CD4-positive, alpha-beta T cell treated with Interleukin-4 for 4 hours (primary cell): ENCODE measurements around the gene MEF2A.
"Not testable (repeated sequence)": the region's sequence is repeated elsewhere in the genome, so short reads cannot be mapped to it uniquely, and the experiment has no call there.

ENCODE experiments used
- DNase-seq: peaks from one replicate; pipeline ENCODE4 v3.0.0-alpha.2; 2020

Gene MEF2A

DNA sequence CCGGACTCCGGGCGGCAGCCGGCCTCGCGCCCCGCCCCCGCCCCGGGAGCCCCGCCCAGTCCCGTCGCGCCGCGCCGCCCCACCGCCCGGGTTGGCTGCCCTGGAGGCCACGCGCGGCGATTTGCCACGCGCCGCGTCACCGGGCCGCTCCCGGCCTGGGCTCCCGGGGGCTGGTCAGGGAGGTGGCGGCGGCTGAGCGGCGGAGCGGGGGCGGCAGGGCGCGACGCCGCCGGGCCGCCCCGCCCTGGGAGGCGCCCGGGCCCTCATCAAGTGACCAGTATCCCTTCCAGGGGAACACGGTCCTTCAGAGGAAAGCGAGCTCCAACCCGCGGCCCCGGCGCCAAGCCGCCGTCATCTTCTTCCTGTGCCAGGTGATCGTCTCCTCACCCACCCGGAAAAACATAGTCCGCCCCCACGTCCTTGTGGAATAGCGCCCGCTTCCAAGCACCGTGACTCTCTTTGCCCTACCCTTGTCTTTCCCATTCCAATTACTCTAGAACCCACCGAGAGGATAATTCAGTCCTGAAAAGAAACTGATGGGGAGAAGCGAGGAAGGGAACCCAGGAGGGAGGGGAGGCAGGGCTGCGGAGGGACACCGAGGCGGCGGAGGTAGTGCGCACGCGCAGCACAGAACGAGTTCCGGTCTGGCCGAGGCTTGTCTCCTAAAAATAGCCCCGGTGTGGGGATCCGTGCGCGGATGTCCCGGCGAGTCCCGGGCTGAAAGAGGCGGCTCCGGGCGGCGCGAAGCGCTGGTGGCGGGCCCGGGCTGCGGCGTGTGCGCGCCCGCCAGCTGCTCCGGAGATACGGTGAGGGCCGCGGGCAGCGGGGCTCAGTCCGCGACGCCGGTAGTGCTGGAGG is at the start of gene MEF2A:
Gene MEF2A (plus strand): TSS at position 686 of the 858 bp plus-strand sequence. CDS start 67,136 bp downstream, outside the sequence.
- peak; percentile 93 for DNase-seq

GRCh38 chr15:99518191-99518590 is 47.6 kb upstream of the MEF2A start:
- no peak for DNase-seq

GRCh38 chr15:99519366-99519765 is 46.4 kb upstream of the MEF2A start:
- DNase-seq, result not testable (repeated sequence)

DNA sequence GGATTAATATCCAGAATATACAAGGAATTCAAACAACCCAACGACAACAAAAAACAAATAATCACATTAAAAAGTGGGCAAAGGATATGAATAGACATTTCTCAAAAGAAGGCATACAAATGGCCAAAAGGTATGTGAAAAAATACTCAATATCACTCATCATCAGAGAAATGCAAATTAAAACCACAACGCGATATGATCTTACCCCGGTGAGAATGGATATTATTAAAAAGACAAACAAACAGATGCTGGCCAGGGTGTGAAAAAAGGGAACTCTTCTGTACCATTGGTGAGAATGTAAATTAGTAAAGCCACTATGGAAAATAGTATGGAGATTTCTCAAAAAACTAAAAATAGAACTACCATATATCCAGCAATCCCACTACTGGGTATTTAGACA is 43.5 kb upstream of the MEF2A start:
- DNase-seq, result no peak

DNA sequence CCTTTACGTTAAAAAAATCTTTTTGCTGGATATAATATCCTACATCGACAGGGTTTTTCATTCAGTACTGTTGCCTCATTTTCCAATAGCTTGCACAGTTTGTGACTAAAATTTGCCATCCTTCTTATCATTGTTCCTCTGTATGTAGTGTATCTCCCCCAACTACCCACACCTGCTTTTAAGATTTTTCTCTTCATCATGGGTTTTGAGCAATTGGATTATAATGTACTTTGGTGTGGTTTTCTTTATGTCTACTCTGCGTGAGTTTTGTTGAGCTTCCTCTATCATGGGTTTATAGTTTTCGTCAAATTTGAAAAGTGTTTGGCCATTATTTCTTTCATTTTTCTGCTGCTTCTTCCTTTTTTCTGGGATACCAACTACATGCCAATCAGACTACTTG is 39.6 kb upstream of the MEF2A start:
- DNase-seq, result no peak

DNA sequence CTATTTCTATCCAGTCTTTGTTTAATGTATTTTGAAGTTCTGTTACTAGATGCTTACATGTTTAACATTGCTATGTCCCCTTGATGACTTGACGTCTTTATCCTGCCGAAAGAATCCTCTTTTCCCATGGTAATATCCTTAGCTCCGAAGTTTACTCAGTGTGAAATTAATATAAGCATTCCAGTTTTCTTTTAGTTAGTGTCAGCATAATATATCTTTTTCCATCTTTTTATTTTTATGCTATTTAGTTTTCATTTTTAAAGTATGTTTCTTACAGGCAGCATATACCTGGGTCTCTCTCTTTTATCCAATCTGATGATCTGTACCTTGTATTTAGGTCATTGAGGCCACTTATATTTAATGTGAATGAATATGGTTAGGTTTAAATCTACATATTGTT is 39.1 kb upstream of the MEF2A start:
- no peak for DNase-seq

DNA sequence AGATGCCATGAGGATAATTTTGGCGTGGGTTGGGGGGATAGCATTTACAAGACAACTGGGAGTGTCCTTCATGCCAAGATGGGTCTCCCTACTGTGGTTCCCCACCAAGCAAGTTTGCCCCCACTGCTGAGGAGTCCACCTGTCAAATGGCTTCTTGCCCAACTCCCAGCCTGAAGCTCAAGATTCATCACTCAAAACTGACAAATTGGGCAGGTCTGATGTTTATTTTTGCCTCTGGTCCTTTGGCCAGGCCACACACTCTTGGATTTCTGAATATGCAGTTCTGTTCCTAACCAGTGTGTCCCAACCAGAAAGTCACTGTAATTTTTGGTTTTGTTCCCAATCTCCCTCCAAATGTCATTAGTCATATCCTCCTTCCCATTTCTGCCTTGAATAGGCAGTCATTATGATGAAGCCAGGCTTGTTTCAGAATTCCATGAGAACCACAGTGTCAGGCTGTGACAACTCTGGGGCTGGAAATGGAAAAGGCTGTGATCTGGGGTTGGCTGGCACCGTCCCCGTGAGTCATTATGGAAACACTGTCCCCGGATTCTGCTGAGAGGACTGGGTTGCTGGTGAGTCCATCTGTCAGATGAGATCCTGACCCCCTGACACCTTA is 29.3 kb upstream of the MEF2A start:
- no peak for DNase-seq

- no peak for DNase-seq
Measured at GRCh38 chr15:99537344-99537743, 28.4 kb upstream of the MEF2A start.

DNA sequence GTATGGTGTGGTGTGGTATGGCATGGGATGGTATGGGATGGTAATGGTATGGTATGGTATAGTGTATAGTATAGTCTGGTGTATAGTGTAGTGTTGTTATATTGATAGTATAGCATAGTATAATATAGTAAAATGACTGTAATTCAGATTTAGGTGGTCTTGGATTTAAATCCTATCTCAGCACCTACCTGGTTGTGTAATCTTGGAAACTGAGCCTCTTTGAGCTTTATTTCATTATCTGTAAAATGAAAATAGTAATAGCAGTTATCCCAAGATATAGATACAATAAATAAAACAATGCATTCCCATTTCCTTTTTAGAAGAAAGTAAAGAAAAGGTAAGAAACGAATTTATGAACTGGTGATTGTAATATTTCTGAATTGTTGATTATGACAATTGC is 27.5 kb upstream of the MEF2A start:
- no peak for DNase-seq

GRCh38 chr15:99542828-99543227 is 23.0 kb upstream of the MEF2A start:
- DNase-seq, result no peak

DNA sequence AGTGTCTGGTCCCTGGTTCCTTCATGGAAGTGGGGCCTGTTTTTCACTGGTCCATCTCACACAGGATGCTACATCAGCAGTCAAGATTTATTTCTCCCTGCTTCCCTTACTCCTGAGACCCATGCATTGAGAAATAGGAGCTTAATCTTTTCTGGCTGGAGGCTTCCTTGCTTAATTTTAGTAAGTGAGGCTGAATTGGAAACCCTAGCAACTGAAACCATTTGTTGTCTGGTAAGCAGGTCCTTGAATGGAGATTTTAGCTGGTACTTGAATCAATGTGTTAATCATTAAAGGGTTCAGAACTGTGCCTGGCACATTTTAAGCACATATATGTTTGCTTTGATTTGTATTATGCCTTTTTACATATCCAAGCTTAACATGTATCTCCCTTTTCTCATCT is 20.2 kb upstream of the MEF2A start:
- no peak for DNase-seq

GRCh38 chr15:99546441-99547100 is 19.2 kb upstream of the MEF2A start:
- DNase-seq, result no peak

GRCh38 chr15:99547517-99547916 is 18.3 kb upstream of the MEF2A start:
- DNase-seq, result no peak

GRCh38 chr15:99550077-99550476 is 15.7 kb upstream of the MEF2A start:
- no peak for DNase-seq

DNA sequence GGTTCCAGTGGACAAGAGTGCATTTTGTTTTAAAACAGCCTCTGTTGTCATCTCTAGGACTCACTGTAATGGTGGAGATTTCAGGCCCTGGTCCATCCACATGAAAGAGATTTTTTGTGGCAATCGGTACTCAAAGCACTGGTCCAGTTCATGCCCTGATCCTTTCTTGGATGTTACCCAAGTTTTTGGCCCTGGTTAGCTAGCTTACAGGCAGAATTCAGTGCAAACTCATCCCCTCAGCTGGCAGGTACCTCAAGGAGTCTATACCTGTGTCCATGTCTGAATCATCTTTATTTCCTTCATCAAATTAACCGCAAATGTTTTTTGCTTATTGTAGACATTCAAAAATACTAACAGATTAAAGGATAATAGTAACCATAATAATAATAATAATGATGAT is 13.7 kb upstream of the MEF2A start:
- DNase-seq, result no peak

- DNase-seq, result no peak
Measured at GRCh38 chr15:99554880-99555488, 10.8 kb upstream of the MEF2A start.

GRCh38 chr15:99556011-99556410 is 9.8 kb upstream of the MEF2A start:
- no peak for DNase-seq

DNA sequence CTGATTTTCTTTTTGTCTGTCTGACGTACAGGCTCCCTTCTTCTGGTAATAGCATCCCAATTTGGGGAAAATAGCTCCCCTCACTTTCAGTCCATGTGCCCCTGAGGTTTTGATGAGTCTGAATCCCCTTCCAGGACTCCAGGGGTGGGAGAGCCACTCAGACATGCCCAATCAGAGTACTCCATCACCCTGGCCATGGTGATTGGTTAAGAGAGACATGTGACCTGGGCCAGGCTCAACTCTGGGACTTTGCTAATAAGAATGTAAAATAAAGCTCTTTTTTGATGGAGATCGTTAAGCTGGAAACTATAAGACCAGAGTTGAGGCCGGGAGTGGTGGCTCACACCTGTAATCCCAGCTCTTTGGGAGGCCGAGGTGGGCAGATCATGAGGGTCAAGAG is 9.2 kb upstream of the MEF2A start:
- no peak for DNase-seq

GRCh38 chr15:99558084-99558483 is 7.7 kb upstream of the MEF2A start:
- DNase-seq, result no peak

- no peak for DNase-seq
Measured at GRCh38 chr15:99558571-99558970, 7.2 kb upstream of the MEF2A start.

- no peak for DNase-seq
Measured at GRCh38 chr15:99561476-99562230, 4.1 kb upstream of the MEF2A start.

DNA sequence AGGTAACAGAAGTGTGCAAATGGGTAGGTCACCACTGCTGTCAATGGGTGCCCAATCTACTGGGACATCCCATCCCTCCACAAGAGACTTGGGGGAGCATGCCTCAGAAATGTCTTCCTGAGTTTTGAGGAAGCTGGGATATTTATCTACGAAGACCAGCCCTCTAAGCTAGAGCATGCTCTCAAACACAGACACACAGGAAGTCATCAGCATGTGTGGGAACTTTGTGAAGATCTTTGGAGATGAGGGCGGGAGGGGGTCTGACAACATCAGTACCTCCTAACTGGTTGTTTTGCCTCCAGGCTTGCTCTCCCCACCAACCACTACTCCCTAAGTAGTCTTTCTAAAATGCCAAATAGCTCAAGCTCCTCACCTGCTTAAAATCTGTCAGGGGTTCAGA is 3.5 kb upstream of the MEF2A start:
- DNase-seq, result no peak
